Activated T-helper 1 cell treated with anti-CD3 and anti-CD28 coated beads, Interleukin-12 subunit alpha, Interleukin-12 subunit beta, Interleukin-2, Interleukin-4 antibody, amounts not matched to agents 30 ng/mL and 10 ng/mL and 1 ng/mL, durations not matched to agents 14 hours and 24 hours and 36 hours (primary cell): ENCODE results near the gene TICRR. TPM values are rescaled to one million over a fixed set of nuclear protein-coding genes. Genes with fewer than 3 reads are reported as not detected.
A peak's percentile ranks its signal among the peaks of the same experiment; 100 is the strongest.

Experiments
- DNase-seq: peaks from one replicate; pipeline ENCODE4 v3.0.0; 2021; ENCODE audit warnings: low spot score
- H3K27ac Mint-ChIP-seq: one replicate; pipeline ENCODE4 v1.8.0; 2021; ENCODE audit warnings: mild to moderate bottlenecking, mixed read lengths
- H3K27me3 Mint-ChIP-seq: one replicate; pipeline ENCODE4 v1.8.0; 2022; ENCODE audit warnings: mild to moderate bottlenecking, moderate library complexity, mixed read lengths; ENCODE audit not compliant: insufficient read depth
- H3K36me3 Mint-ChIP-seq: one replicate; pipeline ENCODE4 v1.8.0; 2021; ENCODE audit warnings: low read depth, mixed read lengths
- H3K4me1 Mint-ChIP-seq: one replicate; pipeline ENCODE4 v1.8.0; 2021; ENCODE audit warnings: low read depth, mixed read lengths
- H3K4me3 Mint-ChIP-seq: one replicate; pipeline ENCODE4 v1.8.0; 2021; ENCODE audit warnings: mild to moderate bottlenecking, moderate library complexity, mixed read lengths
- H3K9me3 Mint-ChIP-seq: one replicate; pipeline ENCODE4 v1.8.0; 2021; ENCODE audit warnings: mixed read lengths
- intact Hi-C: fragments of 100-400 bp; cut with micrococcal nuclease; formaldehyde crosslinking; loops from one replicate; pipeline ENCODE4 v1.15.1; 2024
- total RNA-seq: library from RNA; stranded (reverse); gene quantifications from 2 replicates; pipeline ENCODE4 v1.2.3, GENCODE V29; 2022

The TICRR gene
- total RNA-seq, 1 donor from 2014 or later, result 17.6 TPM

GRCh38 chr15:89642106-89642505 is 66.8 kb downstream of the TICRR start:
- H3K9me3 Mint-ChIP-seq, result no peaks in the 10 kb centered on the region
- no peak overlapping the region for H3K27ac Mint-ChIP-seq
- no peaks in the 10 kb centered on the region for H3K4me1 Mint-ChIP-seq
- no peak overlapping the region for H3K4me3 Mint-ChIP-seq
- no peaks in the 10 kb centered on the region for H3K36me3 Mint-ChIP-seq
- intact Hi-C loops, result no loop called here
- H3K27me3 Mint-ChIP-seq, result peaks cover 1% of the 10 kb centered on the region
- DNase-seq, result no peak

- H3K27me3 Mint-ChIP-seq, result peaks cover 1% of the 10 kb centered on the region
- H3K27ac Mint-ChIP-seq, result no peak overlapping the region
- H3K4me3 Mint-ChIP-seq, result no peak overlapping the region
- H3K36me3 Mint-ChIP-seq, result no peaks in the 10 kb centered on the region
- H3K9me3 Mint-ChIP-seq, result no peaks in the 10 kb centered on the region
- no peaks in the 10 kb centered on the region for H3K4me1 Mint-ChIP-seq
- DNase-seq, result no peak
- intact Hi-C loops, result no loop called here
Measured at GRCh38 chr15:89645680-89646079, 70.4 kb downstream of the TICRR start.

- no peak overlapping the region for H3K4me3 Mint-ChIP-seq
- H3K4me1 Mint-ChIP-seq, result no peaks in the 10 kb centered on the region
- no peak overlapping the region for H3K27ac Mint-ChIP-seq
- no peaks in the 10 kb centered on the region for H3K36me3 Mint-ChIP-seq
- intact Hi-C loops, result no loop called here
- H3K9me3 Mint-ChIP-seq, result no peaks in the 10 kb centered on the region
- peaks cover 1% of the 10 kb centered on the region for H3K27me3 Mint-ChIP-seq
- DNase-seq, result no peak
Measured at GRCh38 chr15:89646416-89647141, 71.3 kb downstream of the TICRR start.

- Mint-ChIP-seq H3K4me1 (no peaks in the 10 kb centered on the region), H3K36me3 (no peaks in the 10 kb centered on the region), H3K9me3 (no peaks in the 10 kb centered on the region), H3K27ac (no peak overlapping the region), H3K4me3 (no peak overlapping the region), H3K27me3 (peaks cover 1% of the 10 kb centered on the region)
- DNase-seq, result peak; percentile 48
- intact Hi-C loops, result no loop called here
Measured at GRCh38 chr15:89647191-89647851, 72.1 kb downstream of the TICRR start.

- H3K27me3 Mint-ChIP-seq, result peaks cover 5% of the 10 kb centered on the region
- intact Hi-C loops, result no loop called here
- no peaks in the 10 kb centered on the region for H3K9me3 Mint-ChIP-seq
Measured at GRCh38 chr15:89648106-89649012, 73.1 kb downstream of the TICRR start.

GRCh38 chr15:89649013-89649625 is 73.8 kb downstream of the TICRR start:
- intact Hi-C loops, result no loop called here
- Mint-ChIP-seq H3K9me3 (no peaks in the 10 kb centered on the region), H3K27ac (no peak overlapping the region), H3K27me3 (peaks cover 7% of the 10 kb centered on the region), H3K36me3 (no peaks in the 10 kb centered on the region), H3K4me3 (no peak overlapping the region), H3K4me1 (no peaks in the 10 kb centered on the region)
- DNase-seq, result no peak

More at GRCh38 chr15:89648106-89649012, 73.1 kb downstream of the TICRR start:
- Mint-ChIP-seq H3K27ac (no peak overlapping the region), H3K4me3 (no peak overlapping the region), H3K4me1 (no peaks in the 10 kb centered on the region), H3K36me3 (no peaks in the 10 kb centered on the region)
- DNase-seq, result no peak

GRCh38 chr15:89649716-89650115 is 74.4 kb downstream of the TICRR start:
- no peaks in the 10 kb centered on the region for H3K9me3 Mint-ChIP-seq
- peaks cover 13% of the 10 kb centered on the region for H3K27me3 Mint-ChIP-seq
- H3K27ac Mint-ChIP-seq, result no peak overlapping the region
- H3K36me3 Mint-ChIP-seq, result no peaks in the 10 kb centered on the region
- intact Hi-C loops, result no loop called here
- no peak for DNase-seq
- peaks cover 5% of the 10 kb centered on the region for H3K4me1 Mint-ChIP-seq
- no peak overlapping the region for H3K4me3 Mint-ChIP-seq

- intact Hi-C loops, result no loop called here
Measured at GRCh38 chr15:89652131-89652530, 76.9 kb downstream of the TICRR start.

GRCh38 chr15:89652666-89653065 is 77.4 kb downstream of the TICRR start:
- intact Hi-C loops, result no loop called here
- Mint-ChIP-seq H3K4me1 (peaks cover 17% of the 10 kb centered on the region), H3K4me3 (no peak overlapping the region), H3K27me3 (peaks cover 30% of the 10 kb centered on the region), H3K36me3 (no peaks in the 10 kb centered on the region), H3K9me3 (no peaks in the 10 kb centered on the region), H3K27ac (no peak overlapping the region)
- DNase-seq, result no peak

More at GRCh38 chr15:89652131-89652530, 76.9 kb downstream of the TICRR start:
- H3K4me3 Mint-ChIP-seq, result no peak overlapping the region
- H3K27ac Mint-ChIP-seq, result no peak overlapping the region
- peaks cover 30% of the 10 kb centered on the region for H3K27me3 Mint-ChIP-seq
- H3K4me1 Mint-ChIP-seq, result peaks cover 17% of the 10 kb centered on the region
- DNase-seq, result no peak
- no peaks in the 10 kb centered on the region for H3K36me3 Mint-ChIP-seq
- H3K9me3 Mint-ChIP-seq, result no peaks in the 10 kb centered on the region

GRCh38 chr15:89653578-89653977 is 78.3 kb downstream of the TICRR start:
- intact Hi-C loops, result no loop called here
- Mint-ChIP-seq H3K9me3 (no peaks in the 10 kb centered on the region), H3K27ac (no peak overlapping the region), H3K4me3 (no peak overlapping the region), H3K4me1 (peaks cover 17% of the 10 kb centered on the region), H3K36me3 (no peaks in the 10 kb centered on the region), H3K27me3 (peaks cover 30% of the 10 kb centered on the region)
- DNase-seq, result no peak

DNA sequence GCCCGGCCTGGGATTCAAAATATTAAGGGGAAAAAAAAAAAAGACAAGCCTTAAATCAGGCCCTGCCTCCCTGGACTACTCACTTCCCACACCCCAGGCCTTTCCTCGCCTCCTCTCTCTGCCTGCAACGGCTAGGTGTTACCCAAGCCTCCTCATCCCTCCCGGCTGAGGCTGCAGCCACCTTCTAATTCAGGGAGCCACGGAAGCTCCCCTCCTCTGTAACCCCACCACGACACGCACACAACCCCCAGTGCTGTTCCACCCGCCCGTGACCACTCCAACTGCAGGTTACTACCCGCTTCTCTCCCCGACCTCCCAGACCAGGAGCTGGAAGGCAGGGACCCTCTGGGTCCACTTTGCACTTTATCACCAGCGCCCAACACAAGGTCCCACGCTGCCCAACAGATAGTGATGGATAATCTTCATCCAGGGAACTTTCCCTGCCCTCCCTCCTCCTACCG is 79.1 kb downstream of the TICRR start:
- H3K36me3 Mint-ChIP-seq, result no peaks in the 10 kb centered on the region
- H3K4me1 Mint-ChIP-seq, result peaks cover 17% of the 10 kb centered on the region
- intact Hi-C loops, result no loop called here

More for the DNA sequence above, 79.1 kb downstream of the TICRR start:
- Mint-ChIP-seq H3K27ac (no peak overlapping the region), H3K27me3 (peaks cover 34% of the 10 kb centered on the region), H3K9me3 (no peaks in the 10 kb centered on the region), H3K4me3 (peak overlapping the region; percentile 79)
- DNase-seq, result no peak
